GM19193 (cell line): ENCODE data around the gene C20orf96.
A peak's percentile ranks its signal among the peaks of the same experiment; 100 is the strongest.

Source experiments
- POLR2A ChIP-seq: IDR thresholded peaks from 4 replicates; pipeline ENCODE4 v1.6.1; 2011; ENCODE audit not compliant: insufficient read depth, insufficient read length; ENCODE audit errors: extremely low read depth

The C20orf96 gene

DNA sequence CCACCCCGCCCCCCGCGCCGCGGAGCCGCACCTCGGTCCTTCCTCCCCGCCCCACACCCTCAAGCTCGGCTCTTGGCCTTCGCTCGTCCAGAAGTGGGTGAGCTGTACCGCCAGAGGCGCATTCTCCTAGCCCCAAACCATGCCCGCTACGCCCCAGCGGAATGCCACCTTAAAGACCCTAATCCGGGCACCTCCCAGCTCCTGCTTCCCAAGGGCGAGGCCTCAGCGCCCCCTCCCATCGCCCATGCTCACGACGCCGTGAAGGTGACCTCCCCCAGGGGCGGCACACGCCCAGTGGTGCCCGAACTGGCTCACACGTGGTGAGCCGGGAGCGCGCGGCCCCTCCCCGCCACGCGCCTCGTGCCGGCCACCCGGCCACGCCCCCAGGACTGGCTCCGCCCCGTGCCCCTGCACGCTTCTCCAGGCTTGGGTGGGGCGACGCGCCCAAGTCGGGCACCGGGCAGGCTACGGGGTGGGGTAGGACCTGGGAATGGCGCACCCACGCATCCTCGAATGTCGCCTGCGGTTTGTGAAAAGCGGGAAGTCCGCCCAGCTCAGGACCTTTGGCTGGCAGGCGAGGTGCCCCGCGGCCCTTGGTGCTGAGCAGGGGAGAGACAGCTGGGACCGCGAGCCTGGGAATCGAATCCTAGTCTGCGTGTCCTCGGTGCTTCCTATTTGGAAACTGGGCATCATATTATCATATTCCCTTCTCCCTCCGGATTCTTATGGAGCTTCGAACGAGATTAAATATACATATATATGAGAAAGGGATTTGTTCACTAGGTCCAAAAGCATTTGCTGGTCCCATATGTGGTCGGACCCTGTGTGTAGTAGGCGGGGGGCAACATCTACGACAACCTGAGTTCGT is 33.9 kb upstream of the C20orf96 start:
- peak; percentile 60 for TF ChIP-seq POLR2A

DNA sequence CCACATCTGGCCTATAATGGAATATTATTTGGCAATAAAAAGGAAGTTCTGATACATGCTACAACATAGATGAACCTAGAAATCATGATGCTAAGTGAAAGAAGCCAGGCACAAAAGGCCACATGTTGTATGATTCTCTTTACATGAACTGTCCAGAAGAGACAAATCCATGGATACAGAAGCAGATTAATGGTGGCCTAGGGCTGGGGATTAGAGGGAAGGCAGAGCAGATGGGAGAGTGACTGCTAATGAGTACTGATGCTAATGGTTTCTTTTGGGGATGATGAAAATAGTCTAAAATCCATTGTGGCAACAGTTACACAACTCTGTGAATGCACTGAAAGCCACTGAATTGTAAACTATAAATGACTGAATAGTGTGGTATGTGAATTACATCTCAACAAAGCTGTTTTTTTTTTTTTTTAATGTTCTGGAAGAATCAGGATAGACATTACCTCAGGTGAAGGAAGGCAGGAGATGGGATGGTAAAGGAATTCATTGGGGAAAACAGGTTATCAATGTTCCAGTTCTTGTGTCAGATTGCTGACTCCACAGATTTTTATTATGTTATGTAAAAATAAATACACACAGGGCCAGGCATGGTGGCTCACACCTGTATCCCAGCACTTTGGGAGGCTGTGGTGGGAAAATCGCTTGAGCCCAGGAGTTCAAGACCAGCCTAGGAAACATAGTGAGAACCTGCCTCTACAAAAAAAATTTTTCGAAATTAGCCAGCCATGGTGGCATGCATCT is 25.9 kb upstream of the C20orf96 start:
- no peak for TF ChIP-seq POLR2A

DNA sequence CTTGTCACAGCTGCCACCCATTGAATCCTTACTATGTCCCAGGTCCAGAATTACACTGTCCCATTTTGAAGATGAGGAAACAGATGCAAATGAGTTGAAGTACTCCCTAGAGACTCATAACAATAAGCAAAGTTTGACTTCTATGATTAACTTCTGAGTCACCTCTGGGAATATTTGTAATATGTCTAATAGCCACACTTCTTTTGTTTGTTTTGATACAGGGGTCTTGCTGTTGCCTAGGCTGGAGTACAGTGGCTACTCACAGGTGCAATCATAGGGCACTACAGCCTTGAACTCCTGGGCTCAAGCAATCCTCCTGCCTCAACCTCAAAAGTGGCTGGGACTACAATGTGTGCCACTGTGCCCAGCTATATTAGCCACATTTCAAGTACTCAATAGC is 23.4 kb upstream of the C20orf96 start:
- no peak for TF ChIP-seq POLR2A

DNA sequence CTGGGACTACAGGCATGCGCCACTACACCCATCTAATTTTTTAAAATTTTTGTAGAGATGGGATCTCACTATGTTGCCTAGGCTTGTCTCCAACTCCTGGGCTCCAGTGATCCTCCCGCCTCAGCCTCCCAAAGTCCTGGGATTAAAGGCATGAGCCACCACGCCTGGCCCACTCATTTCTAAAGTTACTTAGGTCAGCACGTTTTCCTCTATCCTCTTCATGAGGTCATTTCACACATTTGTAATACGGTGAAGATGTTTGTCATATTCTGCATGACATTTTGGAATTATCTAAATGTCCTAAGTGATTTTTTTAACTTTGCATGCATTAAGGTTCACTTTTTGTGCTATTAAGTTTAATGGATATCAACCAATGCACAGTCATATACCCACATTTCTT is 22.9 kb upstream of the C20orf96 start:
- TF ChIP-seq POLR2A = no peak

DNA sequence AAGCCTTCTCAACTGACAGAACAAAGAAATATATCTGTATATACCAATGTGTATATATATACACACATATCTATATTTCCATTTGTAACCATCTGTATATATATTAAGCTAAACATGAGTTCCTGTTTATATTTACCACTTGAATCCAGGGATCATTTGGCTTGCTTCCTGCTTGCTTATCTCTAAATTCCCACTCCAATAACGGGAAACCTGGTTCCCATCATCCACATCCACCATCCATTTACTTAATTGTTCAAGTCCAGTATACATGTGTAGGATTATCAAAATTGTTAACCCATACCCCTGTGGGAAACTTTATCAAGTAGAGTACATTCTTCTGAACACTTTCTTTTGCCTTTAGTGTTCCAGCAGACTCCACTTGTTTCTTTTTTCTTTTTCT is 22.3 kb upstream of the C20orf96 start:
- TF ChIP-seq POLR2A = no peak

DNA sequence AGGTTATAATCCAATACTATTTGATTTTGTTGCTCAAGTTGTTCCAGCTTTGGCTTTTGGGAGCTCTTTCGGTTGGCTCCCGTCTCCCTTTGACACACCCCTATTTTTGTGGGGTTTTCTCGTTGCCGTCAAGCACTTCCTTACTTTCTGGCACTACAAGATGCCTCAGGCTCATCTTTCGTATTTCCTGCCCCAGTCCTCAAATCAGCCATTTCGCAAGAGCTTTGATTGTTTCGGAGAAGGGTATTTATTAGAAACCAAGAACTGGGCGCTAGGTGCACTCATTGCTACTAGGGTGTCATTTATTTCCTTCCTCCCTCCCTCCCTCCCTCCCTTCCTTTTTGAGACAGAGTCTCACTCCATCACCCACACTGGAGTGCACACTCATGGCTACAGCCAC is 21.5 kb upstream of the C20orf96 start:
- no peak for TF ChIP-seq POLR2A

DNA sequence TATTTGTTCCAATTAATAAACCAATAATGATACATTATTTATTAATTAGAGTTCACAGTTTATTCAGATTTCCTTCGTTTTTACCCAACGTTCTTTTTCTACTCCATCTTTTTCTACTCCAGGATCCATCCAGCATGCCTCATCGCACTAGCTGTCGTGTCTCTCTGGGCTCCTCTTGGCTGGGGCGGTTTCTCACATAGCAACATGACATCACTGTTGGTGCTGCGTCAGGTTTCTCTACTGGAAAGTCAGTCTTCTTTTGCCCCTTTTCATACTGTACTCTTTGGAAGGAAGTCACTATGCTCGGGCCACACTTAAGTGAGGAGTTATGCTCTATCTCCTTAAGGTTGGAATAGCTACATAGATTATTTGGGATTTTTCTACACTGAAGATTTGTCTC is 21.1 kb upstream of the C20orf96 start:
- no peak for TF ChIP-seq POLR2A

DNA sequence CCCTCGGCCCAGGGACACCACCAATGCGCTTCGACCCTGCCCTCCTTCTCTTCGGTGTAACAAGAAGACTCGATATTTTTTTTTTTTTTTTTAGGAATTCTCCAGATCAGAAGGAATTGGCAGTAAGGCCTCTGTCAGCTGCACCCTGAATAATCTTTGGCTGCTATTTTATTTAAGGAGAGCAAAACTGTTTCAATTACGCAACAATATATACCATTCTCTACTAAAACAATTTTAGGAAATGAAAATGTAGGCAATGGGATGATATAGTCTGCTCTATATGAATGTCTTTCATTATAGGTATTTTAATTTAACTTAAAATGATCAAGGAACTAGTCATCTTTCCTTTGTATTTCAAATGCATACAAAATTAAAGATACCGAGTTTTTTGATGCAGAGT is 20.1 kb upstream of the C20orf96 start:
- no peak for TF ChIP-seq POLR2A

DNA sequence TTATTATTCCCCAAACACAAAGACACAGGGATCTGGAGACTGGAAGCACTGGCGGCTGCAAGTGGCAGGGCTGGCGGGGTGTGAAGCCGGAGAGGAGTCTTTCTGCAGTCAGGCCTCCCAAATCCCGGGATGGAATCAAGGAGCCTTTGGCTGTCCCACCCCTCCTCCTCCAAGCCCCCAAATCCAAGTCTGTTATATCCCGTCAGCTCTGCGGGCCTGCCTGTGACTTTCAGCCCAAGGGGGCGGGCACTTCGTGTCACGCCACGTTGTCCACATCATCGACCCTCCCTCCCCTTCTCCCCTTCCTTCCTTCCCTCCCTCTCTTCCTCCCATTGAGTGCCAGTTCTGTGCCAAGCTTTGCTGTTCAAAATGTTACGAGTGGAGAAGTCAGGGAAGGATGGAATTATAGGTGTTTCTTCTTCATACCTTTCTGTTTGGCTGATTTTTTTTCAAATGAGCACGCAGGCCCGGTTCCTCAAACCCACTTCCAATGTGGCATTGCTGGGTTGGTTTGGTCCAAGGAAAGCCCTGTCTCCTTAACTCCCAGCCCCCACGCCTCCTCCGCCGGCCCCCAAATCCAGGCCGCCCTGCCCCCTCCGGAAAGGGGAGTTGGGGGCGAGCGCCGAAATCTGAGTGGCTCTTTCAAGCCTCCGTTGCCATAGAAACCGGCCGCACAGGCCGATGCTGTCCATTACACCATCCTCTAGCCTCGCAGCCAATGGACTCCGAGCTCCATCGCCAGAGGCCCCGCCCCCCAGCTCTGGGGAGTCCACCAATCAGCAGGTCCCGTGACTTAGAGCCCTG is 19.5 kb upstream of the C20orf96 start:
- TF ChIP-seq POLR2A = no peak

DNA sequence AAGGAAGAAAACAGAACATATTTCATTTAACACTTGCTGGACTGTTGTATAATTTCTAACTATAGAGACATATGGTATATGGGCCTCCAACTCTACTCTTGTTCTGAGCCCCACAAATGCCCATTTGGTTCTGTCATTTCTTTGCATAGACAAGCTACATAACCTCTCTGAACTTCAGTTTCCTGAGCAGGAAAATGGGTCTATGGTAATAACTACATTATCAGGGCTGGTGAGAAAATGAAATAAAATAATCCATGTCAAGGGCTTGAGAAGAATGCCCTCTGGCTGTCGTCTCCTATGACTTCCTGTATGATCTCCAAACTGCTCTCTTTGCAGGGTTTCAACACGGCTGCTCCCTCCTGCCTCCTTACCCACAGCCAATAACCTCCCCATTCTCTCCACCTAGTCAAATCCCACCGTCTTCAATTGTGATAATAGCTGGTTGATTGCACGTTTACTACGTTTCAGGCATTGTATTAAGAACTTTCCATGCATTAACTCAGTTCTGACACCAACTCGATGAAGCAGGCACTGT is 18.8 kb upstream of the C20orf96 start:
- TF ChIP-seq POLR2A = no peak

DNA sequence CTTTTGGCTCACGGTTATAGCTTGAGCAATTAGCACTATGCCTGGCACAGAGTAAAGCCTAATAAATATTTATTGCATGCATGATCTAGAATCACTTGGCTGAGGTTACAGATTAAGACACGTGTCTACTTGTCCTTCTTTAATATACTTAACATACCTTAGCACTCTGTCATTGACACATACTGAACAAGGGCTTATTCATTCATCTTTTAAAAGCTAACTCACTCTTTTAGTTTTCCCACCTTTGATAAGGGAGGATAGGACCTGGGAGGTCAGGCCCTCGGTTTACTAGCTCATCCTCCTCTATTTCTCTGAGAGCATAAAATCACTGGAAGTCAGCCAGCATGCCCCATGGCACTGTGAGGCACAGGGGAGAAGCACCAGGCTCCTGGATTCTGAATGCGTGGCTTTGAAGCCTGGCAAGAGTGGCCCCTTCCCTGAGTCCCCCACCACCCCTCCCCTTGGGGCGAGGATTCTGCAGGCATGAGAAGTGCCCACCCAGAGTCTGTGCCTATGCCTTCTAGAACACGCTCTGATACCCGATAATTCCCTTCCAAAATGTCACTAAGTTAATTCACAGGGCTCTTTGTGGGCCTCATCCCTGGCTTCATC is 18.0 kb upstream of the C20orf96 start:
- no peak for TF ChIP-seq POLR2A

DNA sequence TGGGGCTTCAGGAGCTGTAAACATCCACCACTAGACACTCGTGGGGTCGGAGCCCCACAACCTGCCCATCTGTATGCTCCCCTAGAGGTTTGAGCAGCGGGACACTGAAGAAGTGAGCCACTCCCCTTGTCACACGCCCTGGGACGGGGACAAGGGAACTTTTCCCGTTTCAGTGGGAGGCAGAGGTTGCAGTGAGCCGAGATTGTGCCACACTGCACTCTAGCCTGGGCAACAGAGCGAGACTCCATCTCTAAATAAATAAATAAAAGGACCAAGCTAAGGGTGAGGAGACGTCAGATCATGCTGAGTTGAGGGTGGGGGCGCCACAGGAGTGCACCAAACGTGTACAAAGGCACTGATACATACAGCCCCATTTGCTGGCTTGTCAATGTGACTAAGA is 15.2 kb upstream of the C20orf96 start:
- no peak for TF ChIP-seq POLR2A

DNA sequence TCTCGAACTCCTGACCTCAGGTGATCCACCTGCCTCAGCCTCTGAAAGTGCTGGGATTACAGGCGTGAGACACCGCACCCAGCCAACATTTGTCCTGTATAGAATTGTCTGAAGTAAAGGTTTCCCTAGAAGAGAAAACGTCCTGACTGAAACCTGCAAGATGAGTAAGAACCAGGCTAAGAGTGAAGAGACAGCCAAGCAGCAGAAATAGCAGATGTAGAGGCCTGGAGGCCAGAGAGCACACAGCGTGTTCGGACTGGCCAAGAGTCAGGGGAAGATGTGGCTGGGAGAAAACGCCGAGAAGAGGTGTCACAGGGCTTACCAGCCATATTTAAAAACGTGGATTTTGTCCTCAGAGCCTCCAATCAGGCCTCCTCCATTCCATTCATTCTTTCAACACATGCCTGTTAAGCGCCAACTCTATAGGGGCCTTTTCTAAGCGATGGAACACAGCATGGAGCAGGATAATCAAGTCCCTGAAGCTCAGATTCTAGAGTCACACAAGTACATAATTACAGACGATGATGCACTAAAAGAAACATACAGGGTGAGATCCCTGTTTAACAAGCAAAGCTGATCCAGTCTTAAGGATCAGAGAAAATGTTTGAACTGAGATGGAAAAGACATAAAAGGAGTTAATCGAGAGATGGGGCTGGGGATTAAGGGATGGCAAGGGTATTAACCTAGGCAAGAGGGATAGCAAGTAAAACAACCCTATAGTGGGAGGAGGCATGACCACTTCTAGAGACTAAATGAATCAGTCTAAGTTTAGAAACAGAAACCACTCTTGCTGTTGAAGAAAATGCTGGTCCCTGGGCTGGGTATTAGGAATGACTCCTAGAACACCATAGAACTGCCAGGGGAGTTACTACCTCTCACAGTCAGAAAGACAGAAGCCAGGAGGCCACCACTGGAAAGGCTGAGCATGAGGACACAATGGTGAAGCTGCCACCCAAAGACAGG is 11.6 kb upstream of the C20orf96 start:
- no peak for TF ChIP-seq POLR2A
